H1 (cell line): Measurements from ENCODE around the gene PRICKLE2. TPM values are rescaled to one million over a fixed set of nuclear protein-coding genes. Genes with fewer than 3 reads are reported as not detected.

ENCODE experiments used
- CTCF ChIA-PET: fragments of 300-600 bp; sonication (Branson Sonifier 250); formaldehyde crosslinking; loops from one replicate; lab custom pipeline; 2021; ENCODE audit not compliant: partially characterized antibody; lab: Charles Lee
- POLR2A ChIA-PET: fragments of 300-600 bp; sonication (Branson Sonifier 250); formaldehyde crosslinking; loops from one replicate; lab custom pipeline; 2021; ENCODE audit warnings: inconsistent platforms; ENCODE audit not compliant: partially characterized antibody; lab: Charles Lee
- DNase-seq, 2 experiments: peaks; one replicate each; pipeline versions ENCODE4 v3.0.0 to v3.0.0-alpha.2; 2010 to 2022; ENCODE audit warnings: low spot score in 2 of 2, low read depth in 1 of 2, mixed read lengths in 1 of 2
- FAIRE-seq: peaks from 2 replicates; lab custom pipeline; 2011; peaks lifted over from hg19 to GRCh38; lab: Jason Lieb, UNC
- H2AFZ ChIP-seq: 2 replicates; pipeline ENCODE4 v1.8.1; 2012; ENCODE audit warnings: low read length, inconsistent platforms
- H2AK5ac ChIP-seq: 2 replicates; pipeline ENCODE4 v1.6.1; 2013; ENCODE audit warnings: low read depth, low read length
- H2BK120ac ChIP-seq: replicated peaks from 2 replicates; pipeline ENCODE3; 2013; ENCODE audit warnings: low read depth, low read length, inconsistent platforms
- H2BK12ac ChIP-seq: 2 replicates; pipeline ENCODE4 v1.6.1; 2013; ENCODE audit warnings: low read depth, low read length
- H2BK15ac ChIP-seq: 2 replicates; pipeline ENCODE4 v1.6.1; 2013; ENCODE audit warnings: low read length
- H2BK20ac ChIP-seq: 2 replicates; pipeline ENCODE4 v1.6.1; 2013; ENCODE audit warnings: low read length
- H2BK5ac ChIP-seq: 2 replicates; pipeline ENCODE4 v1.6.1; 2013; ENCODE audit warnings: low read depth, low read length
- H3K14ac ChIP-seq: 2 replicates; pipeline ENCODE4 v1.6.1; 2013; ENCODE audit warnings: inconsistent platforms; ENCODE audit not compliant: insufficient read length
- H3K18ac ChIP-seq: 2 replicates; pipeline ENCODE4 v1.6.1; 2013; ENCODE audit warnings: low read length; ENCODE audit errors: extremely low read depth
- H3K23ac ChIP-seq: 2 replicates; pipeline ENCODE4 v1.6.1; 2013; ENCODE audit warnings: inconsistent platforms; ENCODE audit not compliant: insufficient read length
- H3K23me2 ChIP-seq: 2 replicates; pipeline ENCODE4 v1.6.1; 2013; ENCODE audit warnings: low read depth, low read length
- H3K27ac ChIP-seq: 2 replicates; pipeline ENCODE4 v1.6.1; 2011; ENCODE audit warnings: low read depth, low read length, inconsistent platforms
- H3K27me3 ChIP-seq, 4 experiments: replicated peaks in 1 of 4; 1 replicate in 1 of 4; 2 replicates in 3 of 4; pipeline versions ENCODE4 v1.6.1 to v1.8.1; 2011 to 2013; ENCODE audit warnings: low read length in 3 of 4, mild to moderate bottlenecking in 3 of 4, inconsistent platforms in 2 of 4, mixed read lengths in 2 of 4, moderate library complexity in 1 of 4; ENCODE audit not compliant: control insufficient read depth in 3 of 4, insufficient read depth in 3 of 4; ENCODE audit errors: extremely low read depth in 1 of 4
- H3K36me3 ChIP-seq, 4 experiments: 2 replicates each; pipeline versions ENCODE4 v1.6.1 to v1.8.1; 2011 to 2013; ENCODE audit warnings: mild to moderate bottlenecking in 4 of 4, low read length in 3 of 4, moderate library complexity in 2 of 4, control low read depth in 1 of 4, inconsistent platforms in 1 of 4; ENCODE audit not compliant: insufficient read depth in 4 of 4, control insufficient read depth in 2 of 4
- H3K4ac ChIP-seq: replicated peaks from 2 replicates; pipeline ENCODE3; 2013; ENCODE audit warnings: low read length, low read depth, mixed read lengths, inconsistent platforms; ENCODE audit not compliant: insufficient read length
- H3K4me1 ChIP-seq, 4 experiments: replicated peaks in 1 of 4; 1 replicate in 1 of 4; 2 replicates in 3 of 4; pipeline versions ENCODE4 v1.6.1 to v1.8.1; 2011 to 2013; ENCODE audit warnings: low read length in 3 of 4, inconsistent platforms in 2 of 4, mixed read lengths in 1 of 4; ENCODE audit not compliant: insufficient read depth in 4 of 4, control insufficient read depth in 3 of 4
- H3K4me2 ChIP-seq, 2 experiments: 2 replicates each; pipeline versions ENCODE4 v1.6.1 to v1.8.1; 2011 to 2013; ENCODE audit warnings: low read depth in 2 of 2, low read length in 2 of 2, control low read depth in 1 of 2, inconsistent platforms in 1 of 2, mild to moderate bottlenecking in 1 of 2; ENCODE audit not compliant: insufficient read depth in 1 of 2
- H3K4me3 ChIP-seq, 4 experiments: fragments of 200-600, 300-600 bp in 1 of 4; sonication (generic), shearing (Covaris generic), sonication (Bioruptor Twin) in 1 of 4; 2 replicates each; pipeline versions ENCODE4 v1.5.1 to v1.8.1; 2011 to 2016; ENCODE audit warnings: low read length in 4 of 4, low read depth in 3 of 4, control low read depth in 2 of 4, inconsistent platforms in 2 of 4, mild to moderate bottlenecking in 2 of 4, mixed read lengths in 1 of 4, moderate library complexity in 1 of 4; ENCODE audit not compliant: insufficient read depth in 2 of 4; ENCODE audit errors: extremely low read depth in 1 of 4
- H3K56ac ChIP-seq: replicated peaks from 2 replicates; pipeline ENCODE3; 2013; ENCODE audit warnings: low read depth, mild to moderate bottlenecking, mixed read lengths, low read length, inconsistent platforms; ENCODE audit not compliant: insufficient read length
- H3K79me1 ChIP-seq: 2 replicates; pipeline ENCODE4 v1.6.1; 2013; ENCODE audit warnings: low read depth, low read length, control low read depth
- H3K79me2 ChIP-seq, 2 experiments: 2 replicates each; pipeline versions ENCODE4 v1.6.1 to v1.8.1; 2012 to 2013; ENCODE audit warnings: low read length in 2 of 2, mild to moderate bottlenecking in 2 of 2, inconsistent platforms in 1 of 2; ENCODE audit not compliant: insufficient read depth in 2 of 2, control insufficient read depth in 1 of 2
- H3K9ac ChIP-seq, 4 experiments: replicated peaks in 1 of 4; 1 replicate in 1 of 4; 2 replicates in 3 of 4; pipeline versions ENCODE4 v1.6.1 to v1.8.1; 2011 to 2013; ENCODE audit warnings: low read depth in 3 of 4, low read length in 3 of 4, control low read depth in 2 of 4, mild to moderate bottlenecking in 2 of 4, moderate library complexity in 2 of 4, inconsistent platforms in 1 of 4; ENCODE audit errors: extremely low read depth in 1 of 4
- H3K9me3 ChIP-seq, 2 experiments: 2 replicates each; pipeline versions ENCODE4 v1.6.1 to v1.8.1; 2012 to 2013; ENCODE audit warnings: mild to moderate bottlenecking in 2 of 2, moderate library complexity in 2 of 2, control low read depth in 1 of 2, inconsistent platforms in 1 of 2, low read depth in 1 of 2, low read length in 1 of 2, mixed read lengths in 1 of 2; ENCODE audit not compliant: insufficient read depth in 2 of 2
- H4K20me1 ChIP-seq, 2 experiments: replicated peaks in 1 of 2; 2 replicates each; pipeline versions ENCODE3 to v1.8.1; 2011 to 2013; ENCODE audit warnings: inconsistent platforms in 2 of 2, low read length in 2 of 2, mild to moderate bottlenecking in 1 of 2; ENCODE audit not compliant: insufficient read depth in 2 of 2, control insufficient read depth in 1 of 2
- H4K5ac ChIP-seq: 2 replicates; pipeline ENCODE4 v1.6.1; 2013; ENCODE audit warnings: low read length, low read depth, mixed read lengths, inconsistent platforms; ENCODE audit not compliant: insufficient read length
- H4K8ac ChIP-seq: 2 replicates; pipeline ENCODE4 v1.8.0; 2013; ENCODE audit warnings: mild to moderate bottlenecking, moderate library complexity, low read length, inconsistent platforms; ENCODE audit not compliant: insufficient read depth; ENCODE audit errors: extremely low read depth
- H4K91ac ChIP-seq: replicated peaks from 2 replicates; pipeline ENCODE3; 2013; ENCODE audit warnings: low read length, mixed read lengths, inconsistent platforms; ENCODE audit not compliant: insufficient read length
- BRCA1 ChIP-seq: IDR thresholded peaks from 2 replicates; pipeline ENCODE4 v1.6.1; 2012; ENCODE audit warnings: low read depth, low read length, improper control_type of control experiment
- CBX5 ChIP-seq: fragments of 300-800, 300-1000 bp; sonication (generic); IDR thresholded peaks from 2 replicates; pipeline ENCODE4 v1.7.1; 2016; ENCODE audit warnings: antibody characterized with exemption, low read length, low read depth
- EP300 ChIP-seq, 2 experiments: IDR thresholded peaks; 1 replicate in 1 of 2; 2 replicates in 1 of 2; pipeline ENCODE4 v1.6.1; 2011 to 2012; ENCODE audit warnings: low read depth in 2 of 2, low read length in 2 of 2, mild to moderate bottlenecking in 2 of 2, borderline replicate concordance in 1 of 2, inconsistent platforms in 1 of 2, moderate library complexity in 1 of 2
- GABPA ChIP-seq: IDR thresholded peaks from 2 replicates; pipeline ENCODE4 v1.6.1; 2011; ENCODE audit warnings: mild to moderate bottlenecking, low read length, moderate library complexity, borderline replicate concordance; ENCODE audit not compliant: insufficient read depth
- HDAC6 ChIP-seq: IDR thresholded peaks from one replicate; pipeline ENCODE4 v1.7.1; 2012; ENCODE audit warnings: low read depth, mild to moderate bottlenecking, inconsistent platforms, low read length, moderate library complexity
- JUN ChIP-seq: IDR thresholded peaks from 2 replicates; pipeline ENCODE4 v1.6.1; 2011; ENCODE audit warnings: low read depth, mild to moderate bottlenecking, improper control_type of control experiment, low read length
- KDM4A ChIP-seq: IDR thresholded peaks from one replicate; pipeline ENCODE4 v1.7.1; 2012; ENCODE audit warnings: low read depth, mild to moderate bottlenecking, moderate library complexity, low read length, inconsistent platforms; ENCODE audit not compliant: severe bottlenecking
- RAD21 ChIP-seq, 2 experiments: IDR thresholded peaks in 1 of 2; conservative IDR thresholded peaks in 1 of 2; 2 replicates each; pipeline ENCODE4 v1.6.1; 2011; ENCODE audit warnings: low read depth in 2 of 2, low read length in 2 of 2, improper control_type of control experiment in 1 of 2, inconsistent platforms in 1 of 2, mild to moderate bottlenecking in 1 of 2, moderate library complexity in 1 of 2
- RFX5 ChIP-seq: IDR thresholded peaks from 2 replicates; pipeline ENCODE4 v1.6.1; 2011; ENCODE audit warnings: low read depth, low read length, improper control_type of control experiment, borderline replicate concordance
- ZNF274 ChIP-seq: IDR thresholded peaks from 2 replicates; pipeline ENCODE4 v1.7.0; 2012; ENCODE audit warnings: low read length, borderline replicate concordance; ENCODE audit errors: extremely low read depth
- WGBS, 2 experiments: shearing (Covaris generic) in 1 of 2; methylation state at CpG; one replicate each; pipeline versions ENCODE4 v1.1.6 to v1.1.7; 2013 to 2015; ENCODE audit warnings: low lambda C conversion rate in 2 of 2, mixed read lengths in 2 of 2, inconsistent platforms in 1 of 2, low coverage in 1 of 2, missing lambda C conversion rate in 1 of 2; ENCODE audit not compliant: insufficient replicate concordance in 2 of 2, insufficient coverage in 1 of 2, insufficient read length in 1 of 2; ENCODE audit errors: extremely low coverage in 1 of 2, missing lambda C conversion rate in 1 of 2; 5-methylcytosine and 5-hydroxymethylcytosine counted together
- polyA plus RNA-seq, 7 experiments: library from polyadenylated mRNA; depleted of rRNA in 3 of 7; stranded (reverse) in 5 of 7; unstranded in 2 of 7; fragments of >200 nt in 5 of 7; fragments of 200-250 nt in 2 of 7; gene quantifications; 1 replicate in 5 of 7; 2 replicates in 1 of 7; 4 replicates in 1 of 7; pipeline versions ENCODE4 v1.2.1 to v1.2.3, GENCODE V29; 2011 to 2013; ENCODE audit warnings: missing spikeins in 2 of 7, mixed read lengths in 2 of 7
- total RNA-seq: library from RNA; stranded (reverse); fragmentation: NEBNext Ultra II Directional; extraction: Animal tissue kit (Norgen Biotek cat#: 25700); gene quantifications from 2 replicates; pipeline ENCODE4 v1.2.1, GENCODE V29; 2021
- TF ChIP-seq, protein P1 (sequence below), 3 experiments: IDR thresholded peaks; 1 replicate in 2 of 3; 2 replicates in 1 of 3; pipeline versions ENCODE4 v1.5.1 to v1.6.1; 2011; ENCODE audit warnings: low read length in 3 of 3, mild to moderate bottlenecking in 3 of 3, inconsistent platforms in 2 of 3, low read depth in 1 of 3, moderate library complexity in 1 of 3; ENCODE audit not compliant: insufficient read depth in 1 of 3; ENCODE audit errors: control extremely low read depth in 1 of 3

Gene PRICKLE2
- total and polyA plus RNA-seq, 2 of the 8 experiments (the other 6 are each of a cell fraction or from before 2014, with no cell fraction given): 2.9 to 8.0 TPM

DNA sequence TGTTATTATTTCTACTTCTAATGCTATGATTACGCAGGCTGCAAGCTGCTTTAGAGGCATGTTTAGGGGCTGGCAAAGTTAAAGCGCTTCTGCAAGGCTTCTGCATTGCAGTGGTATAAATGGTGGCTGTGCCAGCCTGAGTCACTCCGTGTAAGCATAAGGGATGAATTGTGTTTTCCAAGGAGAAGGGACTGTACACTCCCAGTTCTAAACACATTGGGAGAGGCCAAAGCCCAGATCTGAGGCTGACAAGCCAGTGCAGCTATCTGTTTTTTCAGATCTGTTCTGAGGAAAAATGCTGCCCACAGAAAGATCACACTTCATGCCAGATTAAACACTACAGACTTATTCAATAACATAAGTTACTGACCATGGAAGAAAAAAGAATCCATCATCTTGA, 83.8 kb downstream of the PRICKLE2 start:
- no peak overlapping the region for H2BK12ac ChIP-seq
- H3K23me2 ChIP-seq: no peaks in the 10 kb centered on the region
- POLR2A ChIA-PET: no interaction called here
- no peaks in the 10 kb centered on the region for H3K79me1 ChIP-seq
- H3K4me1 ChIP-seq: peaks cover 0 to 6% (median 0%) of the 10 kb centered on the region in 4 experiments; a peak in 2 of 7 replicates
- H3K4me3 ChIP-seq: no peak overlapping the region
- no peak overlapping the region for H3K56ac ChIP-seq
- H2AK5ac ChIP-seq: no peak overlapping the region
- no peak overlapping the region for H4K5ac ChIP-seq
- H3K36me3 ChIP-seq: no peaks in the 10 kb centered on the region
- H2BK120ac ChIP-seq: no peak overlapping the region
- no peak overlapping the region for H3K27ac ChIP-seq
- 88% methylated on average over 3 of the region's 3 CpGs; no CpG with 5 or more reads in 1 of the 2 experiments for WGBS, 2 experiments
- H2BK20ac ChIP-seq: no peak overlapping the region
- no peak overlapping the region for H3K23ac ChIP-seq
- no peak overlapping the region for H3K4ac ChIP-seq
- no peak overlapping the region for H3K14ac ChIP-seq
- CTCF ChIA-PET: interaction anchor here (0.7 kb wide), 1 partner anchor 323 kb away, joined by 3 read pairs; no protein-coding TSS in a partner anchor
- H3K9ac ChIP-seq: no peak overlapping the region
- no peak overlapping the region for H3K4me2 ChIP-seq
- no peak overlapping the region for H2BK5ac ChIP-seq
- no peak overlapping the region for H4K91ac ChIP-seq
- no peak overlapping the region for H2BK15ac ChIP-seq
- no peak overlapping the region for H2AFZ ChIP-seq
- H3K79me2 ChIP-seq: no peaks in the 10 kb centered on the region
- no peaks in the 10 kb centered on the region for H3K27me3 ChIP-seq
- DNase-seq (no peak), FAIRE-seq (no peak)
- no peak overlapping the region for H4K8ac ChIP-seq
- H3K18ac ChIP-seq: no peak overlapping the region
- no peaks in the 10 kb centered on the region for H3K9me3 ChIP-seq
- no peaks in the 10 kb centered on the region for H4K20me1 ChIP-seq
- no peak for TF ChIP-seq JUN
- no peak for TF ChIP-seq CBX5
- no peak for TF ChIP-seq BRCA1
- no peak for TF ChIP-seq RFX5
- no peak for TF ChIP-seq EP300 (IDR thresholded peaks at IDR 0.05; ENCODE audit: borderline replicate concordance in 1 of 2, low read depth in 2 of 2, low read length in 2 of 2)
- TF ChIP-seq GABPA: no peak
- TF ChIP-seq HDAC6: no peak
- no peak for TF ChIP-seq KDM4A
- no peak for TF ChIP-seq RAD21 (IDR thresholded peaks at IDR 0.05 in 1 of 2, conservative IDR thresholded peaks at IDR 0.05 in 1 of 2; ENCODE audit: low read depth in 2 of 2, low read length in 2 of 2)
- TF ChIP-seq ZNF274: no peak
- TF ChIP-seq, protein P1, sequence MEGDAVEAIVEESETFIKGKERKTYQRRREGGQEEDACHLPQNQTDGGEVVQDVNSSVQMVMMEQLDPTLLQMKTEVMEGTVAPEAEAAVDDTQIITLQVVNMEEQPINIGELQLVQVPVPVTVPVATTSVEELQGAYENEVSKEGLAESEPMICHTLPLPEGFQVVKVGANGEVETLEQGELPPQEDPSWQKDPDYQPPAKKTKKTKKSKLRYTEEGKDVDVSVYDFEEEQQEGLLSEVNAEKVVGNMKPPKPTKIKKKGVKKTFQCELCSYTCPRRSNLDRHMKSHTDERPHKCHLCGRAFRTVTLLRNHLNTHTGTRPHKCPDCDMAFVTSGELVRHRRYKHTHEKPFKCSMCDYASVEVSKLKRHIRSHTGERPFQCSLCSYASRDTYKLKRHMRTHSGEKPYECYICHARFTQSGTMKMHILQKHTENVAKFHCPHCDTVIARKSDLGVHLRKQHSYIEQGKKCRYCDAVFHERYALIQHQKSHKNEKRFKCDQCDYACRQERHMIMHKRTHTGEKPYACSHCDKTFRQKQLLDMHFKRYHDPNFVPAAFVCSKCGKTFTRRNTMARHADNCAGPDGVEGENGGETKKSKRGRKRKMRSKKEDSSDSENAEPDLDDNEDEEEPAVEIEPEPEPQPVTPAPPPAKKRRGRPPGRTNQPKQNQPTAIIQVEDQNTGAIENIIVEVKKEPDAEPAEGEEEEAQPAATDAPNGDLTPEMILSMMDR (IDR thresholded peaks at IDR 0.05; ENCODE audit: control extremely low read depth in 1 of 3, insufficient read depth in 1 of 3, low read depth in 1 of 3, low read length in 3 of 3): no peak
